ENCODE measurements around the gene ST3GAL3.
A peak's percentile ranks its signal among the peaks of the same experiment; 100 is the strongest.
"Not testable (repeated sequence)": the region's sequence is repeated elsewhere in the genome, so short reads cannot be mapped to it uniquely, and the experiment has no call there.

ST3GAL3 gene

DNA sequence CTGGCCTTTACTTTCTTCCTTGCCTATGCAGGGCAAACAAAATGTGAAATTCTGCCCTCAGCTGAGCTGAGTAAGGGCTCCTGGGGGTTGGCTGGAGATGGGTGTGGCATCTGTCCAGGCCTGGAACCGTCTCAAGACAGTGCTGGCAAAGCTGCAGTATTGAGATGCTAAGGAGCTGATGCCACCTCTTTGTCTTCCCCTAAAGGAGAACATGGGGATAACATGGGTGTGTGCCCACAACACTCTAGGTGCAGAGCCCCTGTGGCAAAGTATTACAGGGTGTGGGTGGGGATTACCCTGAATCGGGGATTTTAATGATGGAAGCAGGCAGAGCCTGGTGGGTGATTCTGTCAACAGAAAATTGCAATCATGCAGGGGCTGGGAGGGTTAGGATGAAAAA lies 2.5 kb upstream of the ST3GAL3 start:
- peak; percentile 75 for DNase-seq

DNA sequence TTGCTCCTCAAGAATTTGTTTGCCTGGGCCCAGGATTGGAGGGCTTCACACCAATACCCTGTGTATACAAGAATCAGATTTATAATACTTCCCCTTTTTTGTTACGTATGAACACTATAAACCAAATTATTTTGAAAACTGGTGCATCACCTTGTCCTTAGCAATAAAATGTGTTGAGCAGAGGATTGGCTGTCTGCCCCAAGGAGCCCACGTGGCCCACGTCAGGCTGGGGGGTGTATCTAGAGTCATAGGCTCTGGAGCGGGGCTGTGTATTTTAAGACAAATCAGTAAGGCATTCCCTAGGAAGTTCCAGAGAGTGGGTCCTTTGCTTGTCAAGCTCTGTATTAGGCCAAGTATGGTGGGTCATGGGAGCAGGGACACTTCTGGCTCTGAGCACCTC lies 2.0 kb upstream of the ST3GAL3 start:
- no peak for DNase-seq

DNA sequence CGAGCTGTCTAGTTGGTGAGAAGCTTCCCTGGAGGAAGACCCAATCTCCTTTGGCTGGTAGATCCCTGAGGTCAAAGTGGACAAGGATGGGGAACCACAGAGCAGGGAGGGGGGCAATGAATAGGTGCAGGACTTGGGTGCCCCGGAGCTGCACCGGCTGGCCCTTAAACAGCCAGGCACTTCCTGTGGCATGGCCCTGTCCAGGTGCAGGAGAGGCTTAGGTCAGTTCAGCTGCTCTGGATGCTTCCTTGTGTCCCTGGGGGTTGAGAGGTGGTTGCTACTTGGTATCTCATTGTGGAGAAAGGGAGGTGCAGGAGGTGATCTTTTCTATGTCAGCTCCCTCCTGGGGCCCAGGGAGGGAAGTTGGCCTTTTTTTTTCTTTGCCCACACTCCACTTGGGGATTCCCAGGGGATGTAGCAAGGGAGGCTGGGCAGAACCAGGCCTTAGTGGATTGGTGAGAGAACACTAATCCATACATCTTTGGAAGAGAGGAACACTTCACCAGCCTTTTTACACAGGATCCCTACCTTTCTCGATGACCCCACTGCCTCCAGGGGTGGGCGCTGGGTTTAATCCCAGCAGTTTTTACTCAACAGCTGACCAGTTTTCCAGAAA lies 1.2 kb upstream of the ST3GAL3 start:
- DNase-seq = no peak

DNA sequence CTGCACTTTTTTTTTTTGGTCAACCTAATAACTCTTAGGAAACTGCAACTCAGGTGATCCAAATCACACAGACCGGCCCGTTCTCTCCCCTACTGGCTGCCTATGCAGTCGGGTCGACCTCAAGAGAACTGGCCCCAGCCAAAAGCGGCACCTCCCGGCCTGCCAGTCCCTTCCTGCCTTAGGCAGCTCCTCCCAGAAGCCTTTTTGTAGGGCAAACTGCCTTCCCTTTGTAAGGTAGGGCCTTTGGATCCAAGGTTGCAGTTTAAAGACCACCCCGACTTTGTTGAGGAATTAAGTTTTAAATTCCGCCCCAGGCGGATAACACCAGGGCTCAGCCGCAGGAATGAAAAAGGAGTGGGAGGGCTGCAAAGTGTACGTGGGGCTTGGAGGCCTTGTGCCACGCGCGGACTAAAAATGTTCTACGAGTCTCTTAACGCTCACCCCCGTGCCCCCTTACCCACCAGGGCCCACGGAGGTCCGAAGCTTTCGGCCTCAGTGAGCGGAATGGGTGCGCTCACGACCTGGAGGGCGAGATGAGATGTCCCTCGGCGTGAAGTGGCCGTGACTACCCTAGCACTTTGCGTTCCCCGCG lies 642 bp upstream of the ST3GAL3 start:
- peak; percentile 68 for DNase-seq

DNA sequence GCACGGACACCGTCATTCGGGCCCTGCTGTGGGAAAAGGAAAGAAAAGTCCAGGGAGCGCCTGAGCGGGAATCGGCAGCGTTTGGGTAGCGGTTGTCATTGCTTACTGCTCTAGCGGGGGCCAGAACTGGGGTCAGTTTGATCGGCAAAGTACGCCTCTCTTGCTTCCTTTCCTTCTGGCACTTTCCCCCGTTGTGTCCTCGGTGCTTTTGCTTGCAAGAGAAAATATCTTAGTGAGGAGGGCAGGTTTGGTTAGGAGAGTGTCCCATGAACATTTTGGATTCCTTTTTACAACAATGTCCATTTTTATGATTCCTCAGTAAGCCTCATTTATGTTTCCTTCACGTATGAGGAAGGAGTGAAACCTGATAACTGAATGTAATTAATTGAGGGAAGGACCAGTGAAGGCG lies 670 bp downstream of the ST3GAL3 start:
- peak; percentile 38 for DNase-seq

DNA sequence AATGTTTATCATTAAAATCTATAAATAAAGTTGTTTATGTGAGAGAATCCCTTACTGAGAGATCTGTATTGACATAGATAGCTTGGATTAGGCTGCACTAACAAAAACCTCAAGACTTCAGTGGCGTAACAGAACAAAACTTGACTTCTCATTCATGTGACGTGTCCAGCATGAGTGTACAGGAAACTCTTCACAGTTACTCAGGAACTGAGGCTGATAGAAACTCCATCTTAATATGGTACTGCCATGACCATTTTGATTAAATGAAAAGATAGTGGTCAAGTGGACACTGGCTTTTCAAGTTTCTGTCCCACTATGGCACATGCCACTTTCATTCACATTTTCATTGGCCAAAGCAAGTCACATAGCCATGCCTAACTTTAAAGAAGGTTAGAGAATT lies 3.7 kb downstream of the ST3GAL3 start:
- peak; percentile 28 for DNase-seq

DNA sequence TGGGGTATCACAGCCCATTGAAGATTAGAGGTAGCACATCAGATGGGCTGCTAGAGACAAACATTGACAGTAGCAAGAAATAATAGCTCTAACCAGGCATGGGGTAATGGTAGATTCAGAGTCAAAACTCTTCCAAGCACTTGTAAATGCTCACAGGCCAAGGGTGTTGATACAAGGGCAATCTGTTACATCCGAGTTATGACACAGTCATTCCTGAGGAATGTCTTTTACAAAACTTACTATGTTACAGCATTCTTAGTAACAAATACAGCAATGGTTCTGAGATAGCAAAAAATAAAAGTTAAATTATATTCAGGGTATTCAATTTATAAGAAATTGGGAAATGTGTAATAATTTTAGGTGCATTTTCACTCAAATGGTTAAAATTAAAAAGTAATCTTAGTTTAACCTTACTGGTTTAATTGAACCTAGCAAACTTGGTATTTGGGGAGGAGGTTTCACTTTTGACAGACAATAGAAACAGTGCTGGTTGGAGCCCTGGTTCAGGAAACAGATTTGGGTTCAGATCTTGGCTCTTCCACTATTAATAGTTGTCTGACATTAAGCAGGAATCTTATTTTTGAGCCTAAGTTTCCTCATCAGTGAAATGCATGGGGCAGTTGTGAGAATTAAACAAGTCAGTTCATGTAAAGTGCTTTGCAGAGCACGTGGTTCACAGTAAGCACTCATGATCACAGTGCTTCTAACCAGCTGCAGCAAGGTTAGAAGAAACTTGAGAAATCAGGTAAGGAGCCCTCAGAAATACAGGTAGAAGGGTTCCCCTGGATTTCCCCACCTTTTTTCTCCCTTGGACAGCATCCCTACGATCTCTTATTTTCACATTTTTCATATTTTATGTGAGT lies 4.4 kb downstream of the ST3GAL3 start:
- DNase-seq = no peak

DNA sequence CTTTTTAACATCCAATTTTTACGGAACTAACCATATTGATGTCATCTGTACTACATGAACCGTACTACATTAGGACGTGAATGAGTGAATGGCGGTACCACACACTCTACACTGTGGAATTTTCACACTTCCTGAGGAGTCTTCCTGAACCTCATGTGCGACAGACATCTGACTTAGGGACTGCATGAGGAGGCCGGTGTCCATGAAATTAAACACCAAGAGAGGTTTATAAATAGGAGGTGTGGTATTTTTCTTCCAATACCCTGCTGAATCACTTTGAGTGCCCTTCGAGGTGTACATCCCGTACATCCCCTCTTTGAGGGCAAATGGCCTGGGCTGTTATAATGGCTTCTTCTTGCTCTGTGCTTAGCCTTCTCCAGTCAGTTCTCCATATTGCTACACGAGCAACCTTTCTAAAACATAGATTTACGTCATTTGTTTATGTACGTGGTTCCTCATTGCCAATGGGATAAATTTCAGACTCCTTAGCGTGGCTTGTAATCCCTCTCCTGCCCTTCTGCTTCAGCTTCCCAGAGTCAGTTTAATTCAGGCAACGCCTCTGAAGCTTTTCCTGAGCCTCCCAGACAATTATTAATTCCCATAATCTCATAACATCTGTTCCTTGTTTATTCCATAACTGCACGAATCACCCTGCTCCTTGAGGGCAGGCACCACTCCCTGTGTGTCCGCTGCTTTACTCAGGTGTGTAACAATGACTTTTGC lies 9.4 kb downstream of the ST3GAL3 start:
- no peak for DNase-seq

DNA sequence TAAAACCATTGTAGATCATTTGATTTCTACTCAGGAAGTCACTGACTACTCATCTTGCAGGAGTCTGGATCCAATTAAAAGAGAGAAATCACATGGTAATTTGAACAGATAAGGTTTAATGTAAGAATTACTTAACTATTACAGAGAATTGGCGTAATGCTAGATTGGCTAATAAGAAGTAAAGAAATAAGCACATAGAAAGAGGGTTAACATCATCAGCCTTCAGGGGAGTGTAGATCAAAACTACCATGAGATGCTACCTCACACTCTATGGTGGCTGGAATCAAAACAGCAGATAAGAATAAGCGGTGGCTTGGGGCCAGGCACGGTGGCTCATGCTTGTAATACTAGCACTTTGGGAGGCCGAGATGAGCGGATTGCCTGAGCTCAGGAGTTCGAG lies 11.7 kb downstream of the ST3GAL3 start:
- DNase-seq = no peak

DNA sequence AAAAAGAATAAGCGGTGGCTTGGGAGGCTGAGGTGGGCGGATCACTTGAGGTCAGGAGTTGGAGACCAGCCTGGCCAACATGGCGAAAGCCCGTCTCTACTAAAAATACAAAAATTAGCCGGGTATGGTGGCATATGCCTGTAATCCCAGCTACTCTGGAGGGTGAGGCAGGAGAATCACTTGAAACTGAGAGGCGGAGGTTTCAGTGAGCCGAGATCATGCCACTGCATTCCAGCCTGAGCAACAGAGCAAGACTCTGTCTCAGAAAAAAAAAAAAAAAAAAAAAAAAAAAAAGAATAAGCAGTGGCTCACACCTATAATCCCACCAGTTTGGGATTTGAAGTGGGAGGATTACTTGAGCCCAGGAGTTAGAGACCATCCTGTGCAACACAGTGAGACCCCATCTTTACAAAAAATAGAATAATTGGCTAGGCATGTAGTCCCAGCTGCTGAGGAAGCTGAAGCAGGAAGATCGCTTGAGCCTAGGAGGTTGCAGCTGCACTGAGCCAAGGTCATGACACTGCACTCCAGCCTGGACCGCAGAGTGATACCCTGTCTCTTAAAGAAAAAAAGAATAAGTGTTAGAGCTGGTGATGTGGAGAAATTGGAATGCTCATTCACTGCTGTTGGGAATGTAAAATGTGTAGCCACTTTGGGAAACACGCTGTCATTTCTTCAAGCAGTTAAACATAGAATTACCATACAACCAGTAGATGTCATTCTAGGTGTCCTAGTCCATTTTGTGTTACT lies 12.5 kb downstream of the ST3GAL3 start:
- not testable (repeated sequence) for DNase-seq

DNA sequence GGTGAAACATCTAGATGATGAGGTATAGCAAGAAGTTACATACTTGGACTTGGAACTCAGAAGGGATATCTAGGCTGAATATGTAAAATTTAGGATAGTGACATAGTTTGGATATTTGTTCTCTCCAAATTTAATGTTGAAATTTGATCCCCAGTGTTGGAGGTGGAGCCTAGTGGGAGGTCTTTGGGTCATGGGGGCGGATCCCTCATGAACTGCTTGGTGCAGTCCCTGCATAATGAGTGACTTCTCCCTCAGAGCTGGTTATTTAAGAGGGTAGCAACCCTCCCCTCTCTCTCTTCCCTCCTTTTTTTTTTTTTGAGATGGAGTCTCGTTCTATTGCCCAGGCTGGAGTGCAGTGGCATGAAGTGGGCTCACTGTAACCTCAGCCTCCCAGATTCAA lies 15.5 kb downstream of the ST3GAL3 start:
- DNase-seq = no peak

DNA sequence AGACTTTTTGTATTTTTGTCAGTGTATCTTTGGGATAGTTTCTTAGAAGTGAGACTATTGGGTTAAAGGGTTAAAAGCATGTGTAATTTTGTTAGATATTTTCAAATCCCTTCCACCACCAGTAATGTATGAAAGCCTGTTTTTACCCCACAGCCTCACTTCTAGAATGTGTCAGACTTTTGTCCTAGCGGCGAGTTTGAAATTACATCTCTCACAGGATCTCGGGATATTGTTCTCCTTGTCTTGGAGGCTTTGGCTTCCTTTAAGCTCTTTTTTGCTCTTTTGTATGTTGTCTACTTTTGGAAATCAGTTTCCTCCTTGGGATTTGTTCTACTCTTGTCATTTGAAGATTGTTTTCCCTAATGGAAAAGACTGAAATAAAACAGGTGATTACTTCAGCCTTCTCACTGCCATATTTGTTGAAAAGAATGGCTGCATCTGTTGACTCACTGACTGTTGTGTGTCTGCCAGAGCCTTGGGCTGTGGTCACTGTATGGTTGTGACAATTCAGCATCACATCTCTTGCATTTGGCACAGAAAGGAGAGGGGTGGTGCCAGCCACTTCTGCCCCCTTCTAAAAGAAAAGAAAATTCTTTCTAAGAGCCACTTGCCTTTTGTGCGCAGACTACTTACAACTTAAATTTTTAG lies 22.6 kb downstream of the ST3GAL3 start:
- DNase-seq = no peak

DNA sequence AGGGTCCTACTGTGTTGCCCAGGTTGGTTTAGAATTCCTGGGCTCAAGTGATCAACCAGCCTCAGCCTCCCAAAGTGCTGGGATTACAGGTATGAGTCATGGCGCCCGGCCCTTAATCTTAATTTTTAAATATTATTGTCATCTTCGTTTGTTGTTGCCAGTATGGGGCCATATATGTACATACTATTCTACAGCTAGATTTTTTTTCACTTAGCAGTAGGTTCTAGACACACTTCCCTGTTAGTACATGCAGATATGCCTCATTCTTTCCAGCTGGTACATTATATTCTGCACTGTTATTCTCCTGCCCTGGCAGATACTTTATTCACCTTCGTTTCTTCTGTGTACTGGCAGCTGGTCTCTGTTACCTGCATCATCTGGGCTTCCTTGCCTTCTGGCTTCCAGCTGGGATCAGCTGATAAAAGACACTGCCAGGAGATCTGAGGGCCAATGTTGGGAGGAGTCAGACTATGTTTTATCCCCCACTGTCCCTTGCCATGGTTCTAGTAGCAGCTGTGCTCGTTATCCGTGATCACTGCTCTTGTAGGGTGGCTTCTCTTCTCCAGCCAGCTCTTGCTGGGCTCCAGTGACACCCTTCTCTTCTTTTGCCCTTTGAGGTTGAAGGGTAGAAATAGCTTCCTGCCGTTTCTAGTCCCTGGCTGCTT lies 24.7 kb downstream of the ST3GAL3 start:
- peak; percentile 95 for DNase-seq

DNA sequence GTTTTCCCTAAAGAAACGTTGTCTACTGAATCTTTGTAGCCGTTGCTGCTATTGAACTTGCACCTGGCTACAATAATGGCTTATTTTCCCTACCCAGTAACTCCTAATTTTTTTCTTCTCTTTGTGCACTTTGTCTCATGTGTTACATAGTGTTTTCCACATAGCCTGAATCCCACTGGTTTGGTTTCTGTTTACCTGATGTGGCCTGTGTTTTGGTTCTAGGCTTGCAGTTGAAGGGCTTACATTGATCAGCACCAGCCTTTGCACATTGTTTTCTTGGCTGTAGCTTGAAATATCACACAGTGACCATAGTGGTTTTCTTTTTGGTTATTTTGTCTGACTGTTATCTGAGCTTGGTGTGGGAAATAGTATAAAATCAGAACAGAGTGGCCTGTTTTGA lies 29.5 kb downstream of the ST3GAL3 start:
- DNase-seq = no peak

DNA sequence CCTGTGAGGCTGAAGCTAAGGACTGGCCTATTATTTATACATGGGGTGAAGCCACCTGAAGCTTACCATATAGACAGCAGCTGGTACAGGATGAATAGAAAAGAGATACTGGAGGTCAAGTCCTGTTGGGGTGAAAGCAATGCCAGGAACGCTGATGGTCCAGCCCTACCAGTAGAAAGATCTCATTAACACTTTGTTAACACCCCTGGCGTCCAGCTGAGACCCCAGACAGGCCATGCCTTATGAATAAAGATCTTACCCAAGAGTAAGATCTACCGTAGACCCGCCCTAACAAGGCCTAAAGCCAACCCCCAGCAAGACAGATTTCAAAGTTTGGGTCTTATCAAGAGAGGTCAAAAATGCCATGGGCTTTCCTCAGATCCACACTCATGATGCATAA lies 34.7 kb downstream of the ST3GAL3 start:
- no peak for DNase-seq

DNA sequence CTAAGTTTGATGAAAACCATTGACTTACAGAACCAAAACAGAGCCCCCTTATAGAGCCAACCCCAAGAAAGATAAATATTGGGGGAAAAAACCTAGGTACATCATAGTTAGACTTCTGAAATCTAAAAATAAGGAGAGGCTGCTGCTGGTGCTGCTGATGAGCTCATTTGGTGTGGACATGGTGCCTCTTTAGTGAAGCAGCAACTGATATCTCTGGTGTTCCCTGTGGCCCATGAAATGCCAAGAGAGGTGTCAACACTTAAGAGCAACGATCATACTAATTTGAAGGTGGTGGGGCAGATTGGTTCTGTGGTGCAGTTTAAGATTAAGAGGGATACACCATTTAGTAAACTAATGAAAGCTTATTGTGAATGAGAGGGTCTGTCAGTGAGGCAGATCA lies 35.9 kb downstream of the ST3GAL3 start:
- DNase-seq = no peak

DNA sequence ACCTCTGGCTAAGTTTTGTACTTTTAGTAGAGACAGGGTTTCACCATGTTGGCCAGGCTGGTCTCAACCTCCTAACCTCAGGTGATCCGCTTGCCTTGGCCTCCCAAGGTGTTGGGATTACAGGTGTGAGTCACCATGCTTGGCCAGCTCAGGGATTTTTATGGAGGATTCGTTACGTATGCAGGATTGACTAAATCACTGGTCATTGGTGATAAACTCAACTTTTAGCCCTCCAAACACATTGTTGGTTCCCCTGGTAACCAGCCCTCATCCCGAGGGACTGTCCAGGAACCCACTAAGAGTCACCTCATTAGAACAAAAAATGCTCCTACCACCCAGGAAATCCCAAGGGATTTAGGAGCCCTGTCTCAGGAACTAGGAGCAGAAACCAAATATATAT lies 40.4 kb downstream of the ST3GAL3 start:
- no peak for DNase-seq

DNA sequence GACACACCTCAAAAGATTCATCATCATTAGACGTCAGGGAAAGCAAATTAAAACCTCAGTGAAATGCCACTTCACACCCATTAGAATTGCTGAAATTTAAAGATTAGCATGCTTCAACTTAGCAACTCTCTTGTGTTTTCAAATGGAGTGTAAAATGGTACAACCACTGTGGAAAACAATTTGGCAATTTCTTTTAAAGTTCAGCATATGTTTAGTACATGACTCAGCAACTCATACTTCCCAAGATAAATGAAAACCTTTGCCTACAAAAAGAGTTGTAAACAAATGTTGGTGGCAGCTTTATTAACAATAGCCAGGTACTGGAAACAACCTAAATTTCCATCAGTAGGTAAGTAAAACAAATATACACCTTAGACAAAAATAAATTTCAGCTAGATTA lies 42.7 kb downstream of the ST3GAL3 start:
- DNase-seq = no peak

DNA sequence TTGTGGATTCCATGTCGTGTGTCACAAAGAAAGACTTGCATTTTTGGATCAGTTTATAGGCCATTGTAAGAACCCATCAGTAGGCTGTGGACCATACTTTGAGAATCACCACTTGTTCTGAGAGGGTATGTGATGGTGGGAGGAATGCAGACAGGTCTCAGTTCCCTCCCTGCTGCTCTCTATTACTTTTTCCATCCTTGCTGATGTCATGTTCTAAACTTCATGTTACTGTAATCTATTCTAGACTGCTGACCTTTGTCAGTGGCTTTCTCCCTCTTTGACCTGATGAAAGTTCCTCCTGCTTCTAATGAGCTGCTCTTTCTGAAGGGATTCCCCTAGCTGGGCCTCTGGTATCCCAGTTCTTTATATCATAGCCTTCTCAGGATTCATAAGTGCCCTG lies 46.1 kb downstream of the ST3GAL3 start:
- no peak for DNase-seq

DNA sequence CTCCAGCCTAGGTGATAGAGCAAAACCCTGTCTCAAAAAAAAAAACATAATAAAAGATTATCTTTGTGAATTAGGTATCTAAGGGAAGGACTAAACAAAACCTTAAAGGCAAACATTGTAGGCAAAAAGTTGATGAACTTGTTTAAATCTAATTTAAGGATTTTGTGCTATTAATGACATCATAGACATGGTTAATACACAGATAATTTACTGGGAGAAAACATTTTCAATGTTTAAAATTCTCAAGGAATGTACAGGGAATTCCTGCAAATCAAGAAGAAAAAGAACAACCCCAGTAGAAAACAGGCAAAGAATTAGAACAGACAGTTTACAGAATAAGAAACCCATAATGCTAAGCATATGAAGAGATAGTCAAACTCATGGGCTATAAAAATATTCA lies 47.6 kb downstream of the ST3GAL3 start:
- no peak for DNase-seq

DNA sequence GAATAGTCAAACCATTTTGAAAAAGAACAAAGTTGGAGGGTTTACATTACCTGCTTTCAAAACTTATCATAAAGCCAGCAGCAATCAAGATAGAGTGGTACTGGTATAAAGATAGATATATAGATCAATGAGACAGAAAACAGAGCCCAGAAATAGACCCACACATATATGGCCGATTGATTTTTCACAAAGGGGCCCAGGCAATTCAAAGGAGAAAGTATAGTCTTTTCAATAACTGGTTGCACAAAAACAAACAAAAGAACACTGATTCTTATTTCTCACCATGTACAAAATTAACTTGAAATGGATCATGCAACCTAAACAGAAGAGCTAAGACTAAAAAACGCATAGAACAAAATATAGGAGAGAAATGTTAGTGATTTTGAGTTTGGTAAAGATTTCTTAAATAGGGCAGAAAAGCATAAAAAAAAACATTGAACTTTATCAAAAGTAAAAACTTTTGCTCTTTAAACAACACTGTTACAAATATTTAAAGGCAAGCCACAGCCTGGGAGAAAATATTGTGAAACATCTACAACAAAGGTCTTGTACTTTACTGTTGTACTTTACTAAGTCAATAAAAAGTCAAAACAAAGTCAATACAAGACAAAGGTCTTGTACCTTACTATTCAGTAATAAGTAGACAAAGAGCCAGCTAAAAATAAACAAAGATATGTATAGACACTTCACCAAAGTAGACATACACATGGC lies 50.2 kb downstream of the ST3GAL3 start:
- DNase-seq = no peak
